Ovary (tissue), 9 donors: ENCODE results near the gene IFNA1. TPM values are rescaled to one million over a fixed set of nuclear protein-coding genes. Genes with fewer than 3 reads are reported as not detected.
"Not testable (repeated sequence)": the region's sequence is repeated elsewhere in the genome, so short reads cannot be mapped to it uniquely, and the experiment has no call there.

Experiments
- DNase-seq, 5 donors: peaks; one replicate each; pipeline ENCODE4 v3.0.0-alpha.2; 2019 to 2020
- H3K27ac ChIP-seq, 2 donors: fragments of 200-600 bp; one replicate each; pipeline versions ENCODE4 v1.5.1 to v1.8.0; 2019 to 2022
- H3K27me3 ChIP-seq: fragments of 200-600 bp; one replicate; pipeline ENCODE4 v1.8.0; 2022
- H3K36me3 ChIP-seq: fragments of 200-600 bp; sonication (generic); one replicate; pipeline ENCODE4 v1.5.1; 2019
- H3K4me1 ChIP-seq: one replicate; pipeline ENCODE4 v1.8.1; 2013; ENCODE audit warnings: mild to moderate bottlenecking, moderate library complexity; ENCODE audit not compliant: insufficient read depth
- H3K4me3 ChIP-seq: fragments of 200-600 bp; sonication (generic); one replicate; pipeline ENCODE4 v1.5.1; 2017
- H3K9me3 ChIP-seq, 2 donors: fragments of 200-600 bp in 1 of 2; sonication (generic) in 1 of 2; one replicate each; pipeline versions ENCODE4 v1.5.1 to v1.8.1; 2013 to 2019; ENCODE audit warnings: mild to moderate bottlenecking in 1 of 2, moderate library complexity in 1 of 2
- EP300 ChIP-seq: sonication (generic); formaldehyde crosslinking; IDR thresholded peaks from one replicate; pipeline ENCODE4 v1.6.1; 2017; ENCODE audit warnings: antibody characterized with exemption
- POLR2A ChIP-seq: fragments of 450-650 bp; IDR thresholded peaks from one replicate; pipeline ENCODE4 v1.6.1; 2017; ENCODE audit warnings: antibody characterized with exemption, mild to moderate bottlenecking, moderate library complexity
- WGBS, 3 donors: extraction: QIAGEN DNeasy Blood & Tissue Kit in 1 of 3; methylation state at CpG; one replicate each; pipeline versions ENCODE4 v1.1.5 to v1.1.7; 2013 to 2017; 5-methylcytosine and 5-hydroxymethylcytosine counted together
- intact Hi-C, 4 donors: fragments of 100-400 bp; cut with DNase I; formaldehyde crosslinking; loops; one replicate each; pipeline versions ENCODE4 v1.11.0 to v1.15.1; 2022 to 2023
- polyA plus RNA-seq, 2 donors: library from polyadenylated mRNA; stranded (reverse); fragments of 200-250 nt in 1 of 2; fragments of 350-450 nt in 1 of 2; fragmentation: Illumina TruSeq in 1 of 2; extraction: RNeasy Lipid Tissue Mini Kit (QIAGEN cat#74804) in 1 of 2; gene quantifications; one replicate each; pipeline ENCODE4 v1.2.3, GENCODE V29; 2013 to 2014
- total RNA-seq, 7 donors: library from RNA; depleted of rRNA in 2 of 7; stranded (reverse); fragments of >200 nt in 2 of 7; fragmentation: NEBNext Ultra II Directional in 3 of 7; extraction: Animal tissue kit (Norgen Biotek cat#: 25700) in 3 of 7; gene quantifications; one replicate each; pipeline versions ENCODE4 v1.1.0 to v1.2.4, GENCODE V29; 2016 to 2023
- TF ChIP-seq, protein P1 (sequence below), 3 donors: fragments of 450-650 bp in 2 of 3; fragments of 200-600 bp in 1 of 3; IDR thresholded peaks; one replicate each; pipeline versions ENCODE4 v1.5.1 to v1.8.0; 2016 to 2022; ENCODE audit warnings: antibody characterized with exemption in 3 of 3, mild to moderate bottlenecking in 1 of 3
- donor health status: DM: no; HTN: no; CAD: no; lungs with moderate emphysema.
- donor health status: DM: no; HTN: no; CAD: no.
- donor health status: Bipolar disorder and iron deficiency.
- donor health status: DM: yes; HTN: yes; CAD: no.
- donor health status: DM: no; HTN: no; CAD: no.
- donor health status: DM: yes; HTN: yes; CAD: no.

The IFNA1 gene
- total and polyA plus RNA-seq, 9 donors, result not detected

DNA sequence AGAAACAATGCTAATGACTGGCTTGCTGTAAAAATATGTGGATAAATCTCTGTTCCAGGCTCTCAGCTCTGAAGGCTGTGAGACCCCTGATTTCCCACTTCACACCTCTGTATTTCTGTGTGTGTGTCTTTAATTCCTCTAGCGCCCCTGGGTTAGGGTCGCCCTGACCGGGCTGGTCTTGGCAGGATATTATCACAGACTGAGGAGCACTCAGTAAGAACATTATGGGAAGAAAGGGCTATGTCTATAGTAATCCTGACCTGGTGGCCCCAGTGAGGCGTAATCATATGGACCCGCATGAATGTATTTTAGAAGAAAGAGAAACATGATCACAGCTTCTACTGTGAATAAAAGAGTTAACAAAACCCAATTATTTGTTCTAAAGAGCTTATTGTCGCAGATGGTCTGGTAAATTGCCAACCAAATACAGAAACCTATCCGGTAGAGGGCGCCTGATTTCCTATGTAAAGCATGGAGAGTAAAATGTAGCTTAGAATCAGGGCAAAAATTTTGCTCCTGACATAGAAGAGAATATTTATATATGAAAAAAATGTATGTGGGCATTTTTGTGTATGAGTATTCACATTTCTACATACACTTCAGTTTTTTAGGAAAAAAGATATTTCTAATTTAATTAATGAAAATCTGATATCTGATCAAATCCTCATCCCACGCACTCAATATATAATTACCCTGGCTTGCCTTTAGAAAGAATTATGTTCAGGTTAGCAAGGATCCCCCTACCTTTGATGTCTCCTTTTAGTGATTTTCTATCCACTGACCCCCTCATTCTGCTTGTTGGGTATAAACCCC lies 5.8 kb upstream of the IFNA1 start:
- TF ChIP-seq, protein P1, sequence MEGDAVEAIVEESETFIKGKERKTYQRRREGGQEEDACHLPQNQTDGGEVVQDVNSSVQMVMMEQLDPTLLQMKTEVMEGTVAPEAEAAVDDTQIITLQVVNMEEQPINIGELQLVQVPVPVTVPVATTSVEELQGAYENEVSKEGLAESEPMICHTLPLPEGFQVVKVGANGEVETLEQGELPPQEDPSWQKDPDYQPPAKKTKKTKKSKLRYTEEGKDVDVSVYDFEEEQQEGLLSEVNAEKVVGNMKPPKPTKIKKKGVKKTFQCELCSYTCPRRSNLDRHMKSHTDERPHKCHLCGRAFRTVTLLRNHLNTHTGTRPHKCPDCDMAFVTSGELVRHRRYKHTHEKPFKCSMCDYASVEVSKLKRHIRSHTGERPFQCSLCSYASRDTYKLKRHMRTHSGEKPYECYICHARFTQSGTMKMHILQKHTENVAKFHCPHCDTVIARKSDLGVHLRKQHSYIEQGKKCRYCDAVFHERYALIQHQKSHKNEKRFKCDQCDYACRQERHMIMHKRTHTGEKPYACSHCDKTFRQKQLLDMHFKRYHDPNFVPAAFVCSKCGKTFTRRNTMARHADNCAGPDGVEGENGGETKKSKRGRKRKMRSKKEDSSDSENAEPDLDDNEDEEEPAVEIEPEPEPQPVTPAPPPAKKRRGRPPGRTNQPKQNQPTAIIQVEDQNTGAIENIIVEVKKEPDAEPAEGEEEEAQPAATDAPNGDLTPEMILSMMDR (IDR thresholded peaks at IDR 0.05), result no peak
- TF ChIP-seq EP300 (no peak), POLR2A (no peak)
- intact Hi-C loops, result no loop called here
- H3K36me3 ChIP-seq, result no peaks in the 10 kb centered on the region
- no peaks in the 10 kb centered on the region for H3K9me3 ChIP-seq
- no peak overlapping the region for H3K4me3 ChIP-seq
- H3K27me3 ChIP-seq, result no peaks in the 10 kb centered on the region
- no peak overlapping the region for H3K27ac ChIP-seq
- 50 to 59% (median 57%) methylated on average over 9 of the region's 9 CpGs for WGBS, 3 donors
- H3K4me1 ChIP-seq, result no peaks in the 10 kb centered on the region
- DNase-seq, result no peak

DNA sequence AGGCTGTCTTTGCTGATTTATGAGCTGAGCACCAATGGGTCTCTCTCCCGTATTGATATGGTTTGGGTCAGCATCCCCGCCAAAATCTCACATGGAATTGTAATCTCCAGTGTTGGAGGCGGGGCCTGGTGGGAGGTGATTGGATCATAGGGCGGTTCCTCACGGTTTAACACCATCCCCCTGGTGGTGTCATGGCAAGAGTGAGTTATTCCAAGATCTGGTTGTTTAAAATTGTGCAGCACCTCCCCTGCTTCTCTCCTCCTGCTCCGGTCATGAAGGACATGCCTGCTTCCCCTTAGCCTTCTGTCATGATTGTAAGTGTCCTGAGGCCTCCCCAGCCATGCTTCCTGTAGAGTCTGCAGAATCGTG lies 5.2 kb upstream of the IFNA1 start:
- WGBS, 3 donors, result 64 to 84% (median 76%) methylated on average over 7 of the region's 7 CpGs

DNA sequence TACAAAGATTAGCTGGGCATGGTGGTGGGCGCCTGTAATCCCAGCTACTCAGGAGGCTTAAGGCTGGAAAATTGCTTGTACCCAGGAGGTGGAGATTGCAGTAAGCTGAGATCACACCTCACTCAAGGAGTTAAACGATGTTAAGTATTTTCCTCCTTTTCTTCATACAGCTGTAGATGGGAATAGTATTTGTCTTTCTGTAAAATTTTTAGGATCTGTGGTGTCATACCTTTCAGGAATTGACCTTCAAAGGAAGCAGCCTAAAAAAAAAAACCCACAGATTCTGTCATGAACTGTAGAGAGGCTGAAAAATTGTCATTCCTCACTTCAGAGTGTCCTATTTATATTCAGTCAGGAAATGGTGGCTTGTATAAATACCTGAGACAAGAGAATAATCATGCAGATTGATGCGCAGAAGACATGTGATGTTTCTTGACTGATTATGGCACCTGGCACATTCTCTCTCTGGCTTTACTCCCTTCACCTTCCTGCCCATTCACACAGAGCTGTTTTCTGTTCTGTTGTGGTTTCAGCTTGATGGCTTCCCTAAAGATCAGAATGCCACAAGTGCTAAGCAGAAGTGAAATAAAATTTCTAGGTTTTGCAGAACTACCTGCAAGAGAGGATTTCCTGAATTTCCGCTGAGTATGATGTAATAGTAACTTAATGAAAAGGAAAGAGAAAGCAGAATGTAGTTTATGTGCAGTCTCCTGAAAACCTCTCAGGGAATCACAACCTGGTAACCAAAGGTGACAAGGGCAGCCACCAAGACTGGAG lies 3.8 kb downstream of the IFNA1 start:
- WGBS, 3 donors, result 92 to 94% (median 93%) methylated on average over 4 of the region's 4 CpGs
- TF ChIP-seq, protein P1 (IDR thresholded peaks at IDR 0.05), result no peak
- TF ChIP-seq POLR2A, result no peak
- TF ChIP-seq EP300, result no peak
- H3K36me3 ChIP-seq, result no peaks in the 10 kb centered on the region
- no peaks in the 10 kb centered on the region for H3K9me3 ChIP-seq
- H3K27ac ChIP-seq, result no peak overlapping the region
- no peaks in the 10 kb centered on the region for H3K27me3 ChIP-seq
- no peak for DNase-seq
- intact Hi-C loops, result no loop called here
- H3K4me3 ChIP-seq, result no peak overlapping the region
- H3K4me1 ChIP-seq, result no peaks in the 10 kb centered on the region

More for the DNA sequence above, 5.2 kb upstream of the IFNA1 start:
- DNase-seq, intact Hi-C loops, H3K27ac ChIP-seq, H3K4me3 ChIP-seq, H3K27me3 ChIP-seq, H3K9me3 ChIP-seq, H3K4me1 ChIP-seq, H3K36me3 ChIP-seq: not testable (repeated sequence)

DNA sequence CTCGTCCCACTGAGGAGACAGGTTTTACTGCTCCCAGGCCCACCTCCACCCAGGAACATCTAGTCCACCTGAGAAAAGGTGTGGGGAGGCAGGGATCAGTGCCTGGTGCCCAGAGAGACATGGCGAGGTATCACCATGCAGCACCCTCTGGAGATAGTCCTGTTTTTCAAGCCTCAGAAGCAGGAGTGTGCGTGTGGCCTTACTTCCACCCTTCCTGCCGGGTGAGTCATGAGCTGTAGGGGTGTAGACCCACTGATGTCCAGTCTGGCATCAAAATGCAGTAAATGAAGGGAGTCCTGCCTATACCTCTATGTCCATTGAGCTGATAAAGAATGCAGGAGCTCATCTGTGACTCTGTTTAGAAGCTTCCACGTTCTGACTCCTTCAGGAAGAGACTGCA lies 9.1 kb downstream of the IFNA1 start:
- H3K4me1 ChIP-seq, H3K36me3 ChIP-seq, intact Hi-C loops, DNase-seq, H3K9me3 ChIP-seq, H3K4me3 ChIP-seq, H3K27ac ChIP-seq, H3K27me3 ChIP-seq: not testable (repeated sequence)
- WGBS, 3 donors, result 86 to 91% (median 86%) methylated on average over 5 of the region's 5 CpGs

DNA sequence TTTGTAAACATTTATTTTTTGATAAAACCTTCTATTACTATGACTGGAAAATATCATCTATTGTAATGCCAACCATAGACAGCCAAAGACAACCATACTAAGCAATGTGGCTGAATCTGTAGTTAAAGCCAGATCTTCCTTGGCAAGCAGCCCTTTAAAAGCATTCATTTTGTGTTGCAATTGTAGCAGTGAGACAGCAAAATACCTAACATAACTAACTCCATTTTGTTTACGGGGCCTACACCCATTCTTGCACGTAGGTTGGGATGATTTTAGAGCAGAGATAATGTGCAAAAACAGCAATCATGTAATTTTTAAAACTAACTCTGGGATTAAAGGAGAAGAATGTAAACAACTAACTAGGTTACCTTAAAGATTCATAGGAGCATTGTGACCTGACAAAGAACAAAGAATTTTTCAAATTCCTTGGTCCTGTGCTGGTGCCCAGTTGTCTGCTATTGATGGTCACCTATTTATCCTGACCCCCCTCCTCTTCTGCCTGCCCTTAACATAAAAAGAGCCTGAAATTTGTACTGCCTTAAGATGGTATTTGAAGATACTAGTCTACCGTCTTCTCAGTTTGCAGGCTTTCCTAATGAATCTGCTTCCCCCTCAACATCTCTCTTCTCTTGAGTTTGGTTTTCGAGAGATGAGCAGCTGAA lies 10.6 kb downstream of the IFNA1 start:
- TF ChIP-seq, protein P1 (IDR thresholded peaks at IDR 0.05), result no peak
- TF ChIP-seq EP300, result no peak
- no peak for TF ChIP-seq POLR2A
- no peak for DNase-seq
- Histone ChIP-seq H3K4me3 (no peak overlapping the region), H3K9me3 (no peaks in the 10 kb centered on the region), H3K4me1 (no peaks in the 10 kb centered on the region), H3K27me3 (no peaks in the 10 kb centered on the region), H3K36me3 (no peaks in the 10 kb centered on the region), H3K27ac (no peak overlapping the region)
- 32 to 44% (median 41%) methylated on average over 4 of the region's 4 CpGs for WGBS, 3 donors
- intact Hi-C loops, result no loop called here
